ENCODE results near the gene EBNA1BP2.

- TF ChIP-seq CTCF (IDR thresholded peaks at IDR 0.05; ENCODE audit: poor library complexity, severe bottlenecking) (no peak), RAD21 (conservative IDR thresholded peaks at IDR 0.05) (no peak), EZH2 (IDR thresholded peaks at IDR 0.05; ENCODE audit: borderline replicate concordance, insufficient read depth, low read length, poor library complexity, severe bottlenecking) (no peak), POLR2AphosphoS5 (IDR thresholded peaks at IDR 0.05) (no peak), MXI1 (conservative IDR thresholded peaks at IDR 0.05; ENCODE audit: poor library complexity, severe bottlenecking) (no peak), EP300 (conservative IDR thresholded peaks at IDR 0.05; ENCODE audit: poor library complexity, severe bottlenecking) (no peak), TAF1 (IDR thresholded peaks at IDR 0.05; ENCODE audit: low read depth) (no peak), REST (IDR thresholded peaks at IDR 0.05; ENCODE audit: borderline replicate concordance) (no peak), SMC3 (conservative IDR thresholded peaks at IDR 0.05; ENCODE audit: poor library complexity) (no peak)
Observed at GRCh38 chr1:43205671-43206070, 33.6 kb upstream of the EBNA1BP2 start.

All from neural cell (in vitro differentiated cells).